Tibial nerve (tissue), 4 donors: ENCODE results near the gene MAPT.

Source experiments
- CTCF ChIP-seq, 5 experiments: fragments of 200-600 bp in 3 of 5; fragments of 450-650 bp in 2 of 5; sonication (generic) in 3 of 5; IDR thresholded peaks; one replicate each; pipeline ENCODE4 v1.5.1; 2016 to 2019; ENCODE audit warnings: antibody characterized with exemption in 5 of 5, mild to moderate bottlenecking in 3 of 5, moderate library complexity in 2 of 5
- EP300 ChIP-seq, 2 donors: sonication (generic); formaldehyde crosslinking; IDR thresholded peaks; one replicate each; pipeline ENCODE4 v1.6.1; 2017; ENCODE audit warnings: antibody characterized with exemption in 2 of 2, mild to moderate bottlenecking in 1 of 2
- POLR2A ChIP-seq, 2 donors: fragments of 450-650 bp; IDR thresholded peaks; one replicate each; pipeline ENCODE4 v1.6.1; 2017; ENCODE audit warnings: antibody characterized with exemption in 2 of 2, mild to moderate bottlenecking in 2 of 2, moderate library complexity in 2 of 2

GRCh38 chr17:46063241-46063640 is 168.9 kb downstream of the MAPT start:
- TF ChIP-seq CTCF (IDR thresholded peaks at IDR 0.05) (no peak), POLR2A (IDR thresholded peaks at IDR 0.05) (no peak), EP300 (IDR thresholded peaks at IDR 0.05) (no peak)
